Measurements from ENCODE around the gene PLCD3. TPM values are rescaled to one million over a fixed set of nuclear protein-coding genes. Genes with fewer than 3 reads are reported as not detected.

The PLCD3 gene
- total RNA-seq, 1 donor from 2014 or later: 54.0 TPM

GRCh38 chr17:45092911-45093430 lies 39.3 kb downstream of the PLCD3 start:
- Mint-ChIP-seq H3K36me3 (peaks cover 48% of the 10 kb centered on the region), H3K27ac (peak overlapping the region; percentile 69), H3K27me3 (ENCODE audit: low read depth) (no peaks in the 10 kb centered on the region), H3K4me1 (no peaks in the 10 kb centered on the region), H3K4me3 (no peak overlapping the region), H3K9me3 (no peaks in the 10 kb centered on the region)
- TF ChIP-seq CTCF (IDR thresholded peaks at IDR 0.05; ENCODE audit: unreplicated experiment): no peak
- no peak for DNase-seq (ENCODE audit: low spot score in 2 of 2, unreplicated experiment in 2 of 2)

- no peaks in the 10 kb centered on the region for H3K4me1 Mint-ChIP-seq
- DNase-seq (ENCODE audit: low spot score in 2 of 2, unreplicated experiment in 2 of 2): no peak
- H3K27me3 Mint-ChIP-seq (ENCODE audit: low read depth): no peaks in the 10 kb centered on the region
- no peaks in the 10 kb centered on the region for H3K9me3 Mint-ChIP-seq
- H3K36me3 Mint-ChIP-seq: peaks cover 47% of the 10 kb centered on the region
- no peak overlapping the region for H3K27ac Mint-ChIP-seq
- H3K4me3 Mint-ChIP-seq: no peak overlapping the region
- TF ChIP-seq CTCF (IDR thresholded peaks at IDR 0.05; ENCODE audit: unreplicated experiment): no peak
Observed at GRCh38 chr17:45091778-45092425, 40.4 kb downstream of the PLCD3 start.

- Mint-ChIP-seq H3K4me3 (no peak overlapping the region), H3K9me3 (no peaks in the 10 kb centered on the region), H3K27ac (no peak overlapping the region), H3K27me3 (ENCODE audit: low read depth) (no peaks in the 10 kb centered on the region), H3K36me3 (peaks cover 41% of the 10 kb centered on the region), H3K4me1 (no peaks in the 10 kb centered on the region)
- no peak for DNase-seq (ENCODE audit: low spot score in 2 of 2, unreplicated experiment in 2 of 2)
- no peak for TF ChIP-seq CTCF (IDR thresholded peaks at IDR 0.05; ENCODE audit: unreplicated experiment)
Observed at GRCh38 chr17:45090711-45091110, 41.6 kb downstream of the PLCD3 start.

- Mint-ChIP-seq H3K27me3 (ENCODE audit: low read depth) (no peaks in the 10 kb centered on the region), H3K9me3 (no peaks in the 10 kb centered on the region), H3K4me3 (no peak overlapping the region), H3K4me1 (no peaks in the 10 kb centered on the region), H3K27ac (no peak overlapping the region), H3K36me3 (peaks cover 43% of the 10 kb centered on the region)
- TF ChIP-seq CTCF (IDR thresholded peaks at IDR 0.05; ENCODE audit: unreplicated experiment): no peak
- DNase-seq (ENCODE audit: low spot score in 2 of 2, unreplicated experiment in 2 of 2): no peak
Observed at GRCh38 chr17:45088741-45089140, 43.6 kb downstream of the PLCD3 start.

- no peak overlapping the region for H3K4me3 Mint-ChIP-seq
- no peaks in the 10 kb centered on the region for H3K4me1 Mint-ChIP-seq
- TF ChIP-seq CTCF (IDR thresholded peaks at IDR 0.05; ENCODE audit: unreplicated experiment): no peak
- H3K27ac Mint-ChIP-seq: no peak overlapping the region
- no peaks in the 10 kb centered on the region for H3K27me3 Mint-ChIP-seq (ENCODE audit: low read depth)
- peaks cover 37% of the 10 kb centered on the region for H3K36me3 Mint-ChIP-seq
- no peaks in the 10 kb centered on the region for H3K9me3 Mint-ChIP-seq
- DNase-seq (ENCODE audit: low spot score in 2 of 2, unreplicated experiment in 2 of 2): no peak
Observed at GRCh38 chr17:45087978-45088377, 44.3 kb downstream of the PLCD3 start.

Measured in mesothelial cell of epicardium (in vitro differentiated cells).